RWPE2 (cell line): Measurements from ENCODE around the gene ALG5.

Experiments
- ATAC-seq: fragments of 200-7000 bp; cut with Tn5 transposase; 3 replicates; pipeline ENCODE4 v1.9.1; 2021; ENCODE audit warnings: low read depth
- DNase-seq: peaks from one replicate; pipeline ENCODE4 v3.0.0-alpha.2; 2020; ENCODE audit warnings: low spot score
- H3K27ac ChIP-seq: fragments of 450-650 bp; 2 replicates; pipeline ENCODE4 v1.5.1; 2017; ENCODE audit warnings: mild to moderate bottlenecking; ENCODE audit not compliant: poor library complexity, severe bottlenecking
- H3K27me3 ChIP-seq: fragments of 250-450 bp; sonication (Bioruptor Pico); 2 replicates; pipeline ENCODE4 v1.5.1; 2021; ENCODE audit warnings: mild to moderate bottlenecking, moderate library complexity; ENCODE audit not compliant: insufficient read depth, poor library complexity, severe bottlenecking
- H3K36me3 ChIP-seq: fragments of 250-450 bp; sonication (Bioruptor Pico); 2 replicates; pipeline ENCODE4 v1.5.1; 2020; ENCODE audit warnings: low read depth, mild to moderate bottlenecking, moderate library complexity
- H3K4me1 ChIP-seq: fragments of 250-450 bp; sonication (Bioruptor Pico); 2 replicates; pipeline ENCODE4 v1.5.1; 2021; ENCODE audit warnings: mild to moderate bottlenecking, moderate library complexity; ENCODE audit not compliant: insufficient read depth, poor library complexity, severe bottlenecking
- H3K4me3 ChIP-seq: fragments of 250-450 bp; sonication (Bioruptor Pico); 2 replicates; pipeline ENCODE4 v1.5.1; 2021; ENCODE audit warnings: mild to moderate bottlenecking, moderate library complexity; ENCODE audit not compliant: severe bottlenecking
- H3K9me3 ChIP-seq: fragments of 250-450 bp; sonication (Bioruptor Pico); 2 replicates; pipeline ENCODE4 v1.5.1; 2021; ENCODE audit warnings: mild to moderate bottlenecking, moderate library complexity; ENCODE audit not compliant: severe bottlenecking
- CTCF ChIP-seq: fragments of 450-650 bp; IDR thresholded peaks from one replicate; pipeline ENCODE4 v1.5.1; 2017; ENCODE audit warnings: mild to moderate bottlenecking, moderate library complexity; ENCODE audit not compliant: poor library complexity, severe bottlenecking

The ALG5 gene

GRCh38 chr13:36954542-36954941 is 44.6 kb downstream of the ALG5 start:
- ATAC-seq, result no peak
- Histone ChIP-seq H3K9me3 (no peaks in the 10 kb centered on the region), H3K27me3 (no peaks in the 10 kb centered on the region), H3K4me1 (no peaks in the 10 kb centered on the region), H3K36me3 (peaks cover 58% of the 10 kb centered on the region), H3K4me3 (no peak overlapping the region), H3K27ac (no peak overlapping the region)
- DNase-seq, result no peak
- no peak for TF ChIP-seq CTCF

DNA sequence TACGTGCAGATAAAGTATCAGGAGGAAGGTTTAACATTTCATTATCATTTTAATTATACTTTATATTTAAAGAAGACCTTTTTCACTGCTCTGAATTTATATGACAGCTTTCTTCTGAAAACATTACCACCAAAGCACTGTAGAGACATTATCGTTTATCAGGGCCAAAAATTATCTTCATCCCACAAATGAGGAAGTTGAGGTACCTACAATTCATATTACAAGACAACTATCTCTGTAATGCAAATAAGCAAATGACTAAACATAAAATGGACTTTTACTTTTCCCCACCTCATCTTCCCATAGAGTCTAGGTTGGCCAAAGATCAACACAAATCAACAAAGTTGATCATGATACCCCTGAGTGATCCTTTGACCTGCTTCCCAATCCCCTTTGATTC is 48.2 kb downstream of the ALG5 start:
- Histone ChIP-seq H3K9me3 (no peaks in the 10 kb centered on the region), H3K36me3 (peaks cover 55% of the 10 kb centered on the region), H3K27ac (no peak overlapping the region), H3K4me1 (no peaks in the 10 kb centered on the region), H3K27me3 (no peaks in the 10 kb centered on the region), H3K4me3 (no peak overlapping the region)
- no peak for TF ChIP-seq CTCF
- DNase-seq (no peak), ATAC-seq (no peak)

GRCh38 chr13:36950330-36950729 is 48.8 kb downstream of the ALG5 start:
- Histone ChIP-seq H3K27me3 (no peaks in the 10 kb centered on the region), H3K36me3 (peaks cover 52% of the 10 kb centered on the region), H3K4me1 (no peaks in the 10 kb centered on the region), H3K27ac (no peak overlapping the region), H3K9me3 (no peaks in the 10 kb centered on the region), H3K4me3 (no peak overlapping the region)
- TF ChIP-seq CTCF, result no peak
- DNase-seq (no peak), ATAC-seq (no peak)

GRCh38 chr13:36945078-36945477 is 54.1 kb downstream of the ALG5 start:
- H3K36me3 ChIP-seq, result peaks cover 13% of the 10 kb centered on the region
- no peak for TF ChIP-seq CTCF
- no peaks in the 10 kb centered on the region for H3K9me3 ChIP-seq
- no peak overlapping the region for H3K4me3 ChIP-seq
- DNase-seq (no peak), ATAC-seq (no peak)
- no peaks in the 10 kb centered on the region for H3K4me1 ChIP-seq
- no peak overlapping the region for H3K27ac ChIP-seq
- no peaks in the 10 kb centered on the region for H3K27me3 ChIP-seq

GRCh38 chr13:36925603-36926002 is 73.5 kb downstream of the ALG5 start:
- ATAC-seq, result no peak
- TF ChIP-seq CTCF, result no peak

More at GRCh38 chr13:36925603-36926002, 73.5 kb downstream of the ALG5 start:
- H3K27ac ChIP-seq, result no peak overlapping the region
- H3K9me3 ChIP-seq, result no peaks in the 10 kb centered on the region
- no peak for DNase-seq
- no peaks in the 10 kb centered on the region for H3K4me1 ChIP-seq
- no peak overlapping the region for H3K4me3 ChIP-seq
- H3K27me3 ChIP-seq, result no peaks in the 10 kb centered on the region
- no peaks in the 10 kb centered on the region for H3K36me3 ChIP-seq
